Measurements from ENCODE around the gene DPP6.

The DPP6 gene

DNA sequence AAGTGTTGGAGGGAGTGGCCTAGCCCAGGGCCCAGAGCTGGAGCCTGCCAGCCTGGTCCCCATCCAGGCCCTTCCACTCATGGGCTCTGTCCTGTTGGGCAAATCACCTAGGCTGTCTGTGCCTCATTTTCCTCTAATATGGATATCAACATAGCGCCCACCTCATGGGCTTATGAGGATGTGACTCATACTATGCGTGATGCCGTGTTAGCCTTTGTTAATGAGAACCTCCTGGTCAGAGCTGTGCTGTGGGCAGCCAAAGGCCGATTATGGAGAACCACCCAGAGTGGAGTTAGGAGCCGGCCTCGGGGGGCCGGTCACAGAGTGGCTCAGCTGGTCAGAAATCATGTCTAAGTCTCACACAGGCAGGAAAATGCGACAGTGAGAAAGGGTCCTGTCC is 644.4 kb downstream of the DPP6 start:
- H3K4me3 ChIP-seq (ENCODE audit: low read depth, low read length), result no peak overlapping the region
- DNase-seq (ENCODE audit: low read depth), result no peak
- no peak for TF ChIP-seq CTCF (IDR thresholded peaks at IDR 0.05; ENCODE audit: low read depth, low read length, missing control alignments)

GRCh38 chr7:154698726-154699291 is 646.6 kb downstream of the DPP6 start:
- DNase-seq (ENCODE audit: low read depth), result no peak
- TF ChIP-seq CTCF (IDR thresholded peaks at IDR 0.05; ENCODE audit: low read depth, low read length, missing control alignments), result peak; percentile 61
- H3K4me3 ChIP-seq (ENCODE audit: low read depth, low read length), result no peak overlapping the region

DNA sequence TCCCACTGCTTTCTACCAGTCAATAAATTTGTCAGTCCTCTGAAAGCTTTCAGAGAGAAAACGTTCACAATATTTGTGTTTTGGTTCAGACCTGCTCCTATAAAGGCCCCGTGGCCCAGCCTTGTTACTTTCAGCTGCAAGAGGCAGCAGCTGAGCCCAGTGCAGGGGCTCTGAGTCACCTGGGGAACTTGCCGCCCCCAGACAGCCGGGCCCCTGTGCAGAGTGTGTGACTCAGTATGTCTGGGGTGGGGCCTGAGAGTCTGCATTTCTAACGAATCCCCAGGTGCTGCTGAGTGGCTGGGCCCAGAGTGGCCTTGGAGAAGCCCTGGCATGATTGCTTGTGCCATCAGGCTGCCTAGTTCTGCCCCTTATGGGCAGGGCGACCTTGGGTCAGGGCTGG is 647.2 kb downstream of the DPP6 start:
- no peak for TF ChIP-seq CTCF (IDR thresholded peaks at IDR 0.05; ENCODE audit: low read depth, low read length, missing control alignments)
- DNase-seq (ENCODE audit: low read depth), result no peak

DNA sequence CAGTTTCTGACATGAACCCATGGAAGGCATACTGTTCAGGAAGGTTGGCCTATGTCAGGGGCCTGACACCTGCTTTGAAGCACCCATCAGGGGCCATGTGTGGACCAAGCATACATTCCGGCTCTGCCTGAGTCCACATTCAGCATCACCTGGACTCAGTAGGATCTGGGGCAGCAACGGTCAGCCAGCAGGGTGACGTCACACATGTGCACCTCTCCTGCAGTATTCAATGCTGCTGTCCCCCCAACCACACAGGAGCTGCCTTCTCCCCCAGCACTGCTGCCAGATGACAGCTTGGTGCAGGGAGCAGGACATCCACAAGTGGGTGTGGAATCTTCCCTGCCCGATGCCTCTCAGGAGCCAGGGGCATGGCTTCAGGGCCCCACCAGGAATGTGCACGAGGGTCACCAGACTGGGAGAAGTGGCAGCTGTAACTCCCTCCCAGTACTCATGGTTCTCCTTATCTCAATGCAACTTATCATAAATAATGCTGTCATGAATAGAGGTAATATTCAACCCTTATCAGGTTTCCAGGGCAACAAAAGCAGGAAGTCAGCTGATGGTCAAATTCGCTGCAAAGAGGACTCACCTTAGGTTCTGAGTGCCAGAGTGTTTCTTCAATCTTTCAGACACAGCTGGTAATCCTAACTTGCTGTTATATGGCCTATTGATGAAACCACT is 657.8 kb downstream of the DPP6 start:
- no peak for DNase-seq (ENCODE audit: low read depth)
- H3K4me3 ChIP-seq (ENCODE audit: low read depth, low read length), result no peak overlapping the region
- no peak for TF ChIP-seq CTCF (IDR thresholded peaks at IDR 0.05; ENCODE audit: low read depth, low read length, missing control alignments)

More for the DNA sequence above, 647.2 kb downstream of the DPP6 start:
- H3K4me3 ChIP-seq (ENCODE audit: low read depth, low read length), result no peak overlapping the region

DNA sequence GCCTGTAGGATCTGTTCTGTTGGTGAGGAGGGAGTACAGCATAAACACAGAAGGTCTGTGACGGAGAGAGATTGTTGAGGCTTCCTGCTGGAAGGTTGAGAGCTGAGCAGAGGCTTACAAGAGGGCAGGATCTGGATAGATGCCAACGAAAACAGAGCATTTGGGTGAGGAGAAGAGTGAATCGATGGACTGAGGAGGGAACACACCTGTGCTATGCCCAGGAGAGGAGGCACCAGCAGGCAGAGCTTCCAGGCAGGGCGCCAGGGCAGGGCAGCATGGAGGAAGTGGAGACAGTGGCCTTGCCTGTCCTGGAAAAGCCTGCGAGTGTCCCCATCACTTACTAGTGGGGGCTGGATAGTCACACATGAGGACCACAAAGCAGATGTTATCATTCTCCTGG is 667.8 kb downstream of the DPP6 start:
- TF ChIP-seq CTCF (IDR thresholded peaks at IDR 0.05; ENCODE audit: low read depth, low read length, missing control alignments), result no peak
- DNase-seq (ENCODE audit: low read depth), result no peak
- no peak overlapping the region for H3K4me3 ChIP-seq (ENCODE audit: low read depth, low read length)

GRCh38 chr7:154721086-154721485 is 668.9 kb downstream of the DPP6 start:
- no peak overlapping the region for H3K4me3 ChIP-seq (ENCODE audit: low read depth, low read length)
- no peak for DNase-seq (ENCODE audit: low read depth)
- TF ChIP-seq CTCF (IDR thresholded peaks at IDR 0.05; ENCODE audit: low read depth, low read length, missing control alignments), result no peak

GRCh38 chr7:154726368-154726767 is 674.2 kb downstream of the DPP6 start:
- no peak overlapping the region for H3K4me3 ChIP-seq (ENCODE audit: low read depth, low read length)
- no peak for TF ChIP-seq CTCF (IDR thresholded peaks at IDR 0.05; ENCODE audit: low read depth, low read length, missing control alignments)
- DNase-seq (ENCODE audit: low read depth), result no peak
